HG03558 (cell line): ENCODE data around the gene KIAA0825.

Experiments
- ATAC-seq: cut with Tn5 transposase; IDR thresholded peaks from one replicate; pipeline ENCODE4 v1.9.1; 2021; ENCODE audit warnings: moderate number of reproducible peaks; ENCODE audit not compliant: unreplicated experiment; ENCODE audit errors: extremely low read depth

The KIAA0825 gene

GRCh38 chr5:94445726-94446125 is 172.7 kb downstream of the KIAA0825 start:
- ATAC-seq = no peak

DNA sequence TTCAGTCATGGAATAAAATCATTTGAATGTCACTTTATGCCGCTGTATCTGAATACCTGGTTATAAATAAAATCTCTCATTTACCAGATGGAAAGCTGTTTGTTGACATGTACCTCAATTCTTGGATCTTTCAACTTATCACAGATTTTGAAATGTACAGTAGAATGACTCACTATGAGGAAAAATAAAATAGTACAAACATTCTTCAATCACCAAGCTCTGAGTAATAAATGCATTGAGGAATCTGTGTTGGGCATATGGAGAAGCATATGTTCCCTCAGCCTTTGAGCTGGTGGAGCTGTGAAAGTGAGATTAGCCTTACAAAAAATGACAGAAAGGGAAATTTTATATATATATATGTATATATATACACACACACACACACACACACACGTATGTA is 175.4 kb downstream of the KIAA0825 start:
- no peak for ATAC-seq

- ATAC-seq = no peak
These were observed 176.3 kb downstream of the KIAA0825 start for GRCh38 chr5:94442076-94442475.

GRCh38 chr5:94440015-94440414 is 178.4 kb downstream of the KIAA0825 start:
- ATAC-seq = no peak

DNA sequence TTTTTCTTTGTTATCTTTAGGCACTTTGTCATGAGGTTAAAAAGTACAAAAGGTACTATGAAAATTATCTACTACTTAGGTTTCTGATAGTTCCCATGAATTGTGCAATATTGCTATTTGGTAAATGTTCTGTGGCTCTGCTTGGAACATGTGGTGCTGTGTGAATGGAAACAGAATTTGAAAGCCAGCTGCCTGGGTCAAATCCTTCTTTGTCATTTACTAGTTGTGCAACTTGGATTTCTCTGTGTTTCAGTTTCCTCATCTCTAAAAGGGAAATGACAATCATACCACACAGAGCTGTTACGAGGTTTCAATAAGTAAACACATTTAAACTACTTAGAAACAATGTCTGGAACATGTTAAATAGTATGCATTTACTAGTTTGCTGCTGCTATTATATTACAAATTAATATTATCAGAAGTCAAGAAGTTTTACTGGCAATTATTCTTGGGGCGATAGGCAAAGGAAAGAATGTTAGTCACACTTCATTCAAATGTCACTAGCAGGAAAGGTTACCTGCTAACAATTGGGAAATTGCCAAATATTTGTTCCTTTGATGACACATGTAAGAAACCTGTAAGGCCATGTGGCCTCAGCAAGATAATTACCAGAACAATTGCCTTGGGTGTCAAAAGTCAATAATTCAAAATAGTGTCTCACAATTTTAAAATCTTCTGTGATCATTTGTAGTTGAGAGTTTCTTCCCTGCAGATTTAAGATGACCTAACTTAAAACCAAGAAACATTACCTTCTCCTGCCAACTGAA is 184.8 kb downstream of the KIAA0825 start:
- no peak for ATAC-seq

DNA sequence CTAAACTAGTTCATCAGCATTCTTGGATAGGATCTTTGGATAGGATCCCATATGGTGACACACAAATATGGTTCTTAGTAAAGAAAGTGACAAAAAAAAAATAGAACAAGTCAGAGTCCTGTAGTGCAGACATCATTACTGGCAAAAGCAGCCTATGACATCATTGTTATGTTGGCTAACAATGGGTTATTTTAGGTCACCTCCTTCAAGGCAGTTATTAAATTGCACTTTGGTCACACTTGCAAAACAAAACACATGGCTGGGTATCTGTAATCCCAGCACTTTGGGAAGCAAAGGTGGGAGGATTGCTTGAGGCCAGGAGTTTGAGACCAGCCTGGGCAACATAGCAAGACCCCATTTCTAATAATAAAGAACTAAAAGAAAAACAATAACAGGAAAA is 185.9 kb downstream of the KIAA0825 start:
- ATAC-seq = no peak

DNA sequence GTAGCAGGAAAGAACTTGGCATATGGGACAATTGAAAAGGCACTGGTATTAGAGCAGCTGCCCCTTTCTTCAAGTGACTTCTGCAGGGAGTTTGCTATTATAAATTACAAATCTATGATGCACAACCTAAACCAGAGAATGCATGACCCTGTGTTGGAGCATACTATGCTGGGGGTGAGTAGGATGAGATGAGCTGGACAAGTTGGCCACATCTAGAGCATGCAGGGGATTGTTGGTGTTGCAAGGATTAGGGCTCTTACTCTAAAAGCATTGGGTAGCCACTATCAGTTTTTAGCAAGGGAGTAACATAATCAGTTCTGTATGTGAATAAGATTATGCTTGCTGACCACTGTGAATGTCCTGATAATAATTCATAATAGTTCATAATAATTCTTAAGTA is 186.7 kb downstream of the KIAA0825 start:
- no peak for ATAC-seq

DNA sequence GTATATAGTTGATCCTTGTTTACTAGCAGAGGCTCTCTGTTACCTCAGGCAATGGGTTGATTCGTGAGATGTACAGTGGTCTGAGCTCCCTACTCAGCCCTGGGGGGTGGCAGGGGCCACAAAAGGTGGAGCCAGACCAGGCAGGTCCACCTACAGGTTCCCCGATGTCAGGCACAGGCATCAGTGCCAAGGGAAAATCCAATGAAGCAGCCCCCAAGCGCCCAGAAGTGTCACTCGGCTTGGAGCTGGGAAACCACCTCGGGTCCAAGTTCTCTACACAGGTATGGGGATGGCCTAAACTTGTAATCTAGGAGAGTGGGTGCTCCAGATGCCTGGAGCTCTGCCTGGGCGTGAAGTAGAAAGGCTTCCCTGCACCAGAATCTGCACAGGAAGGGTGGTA is 188.8 kb downstream of the KIAA0825 start:
- ATAC-seq = no peak

GRCh38 chr5:94425396-94425795 is 193.0 kb downstream of the KIAA0825 start:
- no peak for ATAC-seq

DNA sequence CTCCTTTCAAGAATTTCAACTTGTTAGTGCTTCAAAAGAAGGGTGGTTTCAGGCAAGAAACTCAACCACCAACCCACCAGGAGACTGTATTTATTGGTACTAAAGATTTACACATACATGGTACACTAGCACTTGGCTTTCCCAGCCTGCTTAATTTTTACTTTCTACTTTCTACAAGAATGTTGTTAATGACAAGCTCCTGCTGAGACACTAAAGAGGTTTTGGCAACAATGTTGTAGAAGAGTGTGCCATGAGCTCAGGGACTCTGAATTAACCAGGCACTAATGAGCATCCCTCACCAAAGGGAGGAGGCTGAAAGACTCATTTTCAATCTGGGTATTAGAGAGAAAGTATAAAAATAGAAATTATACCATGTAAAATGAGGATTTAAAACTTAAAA is 195.0 kb downstream of the KIAA0825 start:
- no peak for ATAC-seq

GRCh38 chr5:94422812-94423211 is 195.6 kb downstream of the KIAA0825 start:
- no peak for ATAC-seq

DNA sequence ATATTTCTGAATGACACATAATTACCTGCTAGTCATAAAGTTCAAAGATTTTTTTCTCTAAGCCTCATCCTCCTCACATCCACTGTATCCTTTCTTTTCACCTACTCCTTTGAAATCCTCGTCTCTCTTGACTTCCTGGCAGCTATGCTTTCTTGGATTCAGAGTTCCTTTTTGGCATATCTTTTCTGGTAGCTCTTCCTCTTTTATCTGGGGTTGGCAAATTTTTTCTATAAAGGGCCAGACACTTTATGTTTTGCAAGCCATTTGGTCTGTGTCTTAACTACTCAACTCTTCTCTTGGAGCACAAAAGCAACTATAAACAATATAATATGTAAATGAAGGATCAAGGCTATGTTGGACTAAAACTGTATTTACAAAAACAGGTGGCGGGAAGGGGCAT is 197.5 kb downstream of the KIAA0825 start:
- ATAC-seq = no peak

- ATAC-seq = no peak
These were observed 202.6 kb downstream of the KIAA0825 start for GRCh38 chr5:94415798-94416197.

DNA sequence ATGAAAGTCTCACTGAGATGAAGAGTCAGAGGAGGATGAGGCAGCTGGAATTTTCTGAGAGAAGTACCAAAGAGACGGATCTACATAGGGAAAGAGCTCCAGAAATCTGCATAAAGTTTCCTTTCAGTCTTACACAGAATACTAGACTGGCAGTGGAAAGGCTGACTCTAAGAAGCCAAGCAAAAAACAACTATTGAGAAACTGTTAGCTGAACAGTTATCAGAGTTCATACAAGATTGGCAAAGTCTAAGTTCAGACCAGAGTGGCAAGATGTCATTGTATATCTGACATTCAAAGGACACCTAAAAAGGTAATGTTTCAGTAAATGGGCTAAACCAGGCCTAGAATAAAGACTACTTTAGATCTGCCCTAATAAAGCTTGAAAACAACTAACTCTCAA is 209.0 kb downstream of the KIAA0825 start:
- no peak for ATAC-seq

GRCh38 chr5:94407023-94407422 is 211.4 kb downstream of the KIAA0825 start:
- no peak for ATAC-seq

DNA sequence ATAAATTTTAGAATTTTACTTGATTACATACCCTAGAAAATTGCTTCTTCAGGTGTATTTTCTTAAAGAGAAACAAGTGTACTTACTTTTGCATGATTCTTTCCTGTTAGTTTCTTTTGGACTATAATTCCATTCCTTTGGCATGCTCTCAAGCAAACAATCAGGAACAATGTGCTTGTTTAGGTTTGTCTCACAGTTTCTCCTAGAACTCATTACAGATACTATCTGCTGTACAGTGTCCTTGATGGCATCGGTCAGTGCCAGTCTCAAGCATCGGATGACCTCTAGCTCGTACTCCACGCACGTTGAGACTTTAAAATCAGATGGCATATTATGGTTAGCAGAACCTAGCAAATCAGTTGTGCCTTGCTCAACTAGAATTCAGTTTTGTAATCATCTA is 214.9 kb downstream of the KIAA0825 start:
- no peak for ATAC-seq

DNA sequence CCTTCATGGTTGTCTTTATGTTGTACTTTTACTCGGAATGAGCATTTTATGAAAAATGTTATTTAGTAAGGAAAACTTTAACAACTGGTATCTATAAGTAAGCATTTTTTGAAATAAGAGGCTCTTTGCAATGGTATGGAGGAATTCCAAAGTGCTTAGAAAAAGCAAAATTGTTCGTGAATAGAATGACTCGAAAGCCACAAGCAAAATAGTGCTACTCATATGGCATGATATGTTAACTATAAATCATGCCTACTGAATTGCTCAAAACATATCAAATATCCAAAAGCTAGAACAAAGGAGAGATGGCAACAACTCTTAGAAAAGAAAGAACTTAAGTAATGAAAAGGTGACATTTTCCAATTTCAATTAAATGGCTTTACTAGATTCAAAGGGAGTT is 216.3 kb downstream of the KIAA0825 start:
- no peak for ATAC-seq

DNA sequence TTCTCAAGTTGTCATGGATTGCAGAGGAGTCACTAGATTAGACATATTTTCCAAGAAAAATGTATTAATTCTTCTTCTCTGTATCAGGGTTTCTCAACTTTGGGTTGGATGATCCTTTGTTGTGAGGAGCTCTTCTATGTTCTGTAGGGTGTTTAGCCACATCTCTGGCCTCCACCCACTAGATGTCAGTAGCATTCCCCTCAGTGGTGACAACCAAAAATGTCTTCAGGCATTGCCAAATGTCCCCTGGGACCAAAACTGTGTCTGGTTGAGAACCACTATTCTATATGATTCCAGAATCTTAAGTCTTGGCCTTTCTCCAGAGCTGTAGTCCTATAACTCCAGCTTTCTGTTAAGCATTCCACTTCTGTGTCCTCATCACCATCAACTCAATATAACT is 220.9 kb downstream of the KIAA0825 start:
- ATAC-seq = no peak

DNA sequence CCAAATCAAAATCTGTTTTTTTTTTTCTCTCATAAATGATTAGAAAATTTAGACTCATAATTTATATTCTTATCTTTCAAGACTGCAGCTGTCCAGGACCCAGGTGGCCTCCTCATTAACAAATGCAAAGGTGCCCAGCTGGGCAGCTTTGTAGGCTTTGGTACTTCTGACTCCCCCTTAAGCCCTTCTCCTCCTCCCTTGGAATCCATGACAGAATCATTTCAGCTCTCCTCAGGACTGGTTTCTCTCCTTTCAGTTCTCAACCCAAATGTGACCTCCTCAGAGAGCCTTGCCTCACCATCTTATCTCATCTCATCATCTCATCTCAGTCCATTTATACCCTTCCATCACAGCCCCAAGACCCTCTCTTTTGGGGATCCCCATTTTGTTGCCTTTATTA is 221.7 kb downstream of the KIAA0825 start:
- ATAC-seq = no peak

- ATAC-seq = no peak
These were observed 222.9 kb downstream of the KIAA0825 start for GRCh38 chr5:94395468-94395867.

DNA sequence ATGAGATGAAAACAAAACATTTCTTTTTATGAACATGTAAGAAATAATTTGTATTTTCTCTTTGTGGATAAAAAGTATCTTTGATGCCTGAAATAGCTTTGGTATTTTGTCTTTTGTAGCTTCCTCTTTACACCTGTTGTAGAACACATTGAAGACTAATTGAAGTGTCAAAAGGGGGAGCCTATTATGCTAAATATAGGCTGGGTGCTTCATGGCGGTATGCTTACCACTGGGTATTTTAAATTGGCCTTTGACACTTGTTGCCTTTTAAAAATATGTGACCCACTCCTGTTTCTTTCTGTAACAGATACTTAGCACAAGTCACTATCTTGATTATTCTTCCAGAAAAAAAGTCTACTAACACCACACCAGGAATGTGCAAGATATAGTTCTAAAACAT is 226.4 kb downstream of the KIAA0825 start:
- no peak for ATAC-seq

DNA sequence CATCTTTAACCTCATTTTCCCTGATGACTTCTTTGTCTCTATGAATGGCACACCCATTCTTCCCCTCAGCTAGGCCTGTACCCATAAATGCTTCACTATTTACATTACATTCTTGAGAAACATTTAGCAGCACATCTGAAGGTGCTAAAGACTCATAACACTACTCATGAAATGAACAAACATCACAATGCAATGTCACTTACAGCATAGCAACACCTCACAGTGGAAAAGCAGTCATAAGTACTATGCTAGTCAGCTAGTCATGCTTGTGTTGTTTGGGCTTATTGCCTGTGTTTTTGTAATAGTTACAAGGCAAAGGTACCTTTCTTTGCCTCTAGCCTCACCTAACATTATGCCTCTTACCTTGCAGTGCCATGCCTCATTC is 228.9 kb downstream of the KIAA0825 start:
- ATAC-seq = no peak
